HCT116 (cell line): Measurements from ENCODE around the gene C17orf114.

Source experiments
- ATAC-seq: fragments of 200-7000 bp; cut with Tn5 transposase; 2 replicates; pipeline ENCODE4 v1.9.1; 2020; ENCODE audit warnings: mild to moderate bottlenecking, moderate library complexity
- BruUV-seq: library from RNA; stranded (reverse); fragments of 400-500 nt; replicated peaks from 2 replicates; lab custom pipeline; 2021; lab: Mats Ljungman, UMichigan
- CTCF ChIA-PET: fragments of 300-600 bp; sonication (Branson Sonifier 250); formaldehyde crosslinking; loops from one replicate; lab custom pipeline; 2021; ENCODE audit warnings: antibody characterized with exemption; lab: Charles Lee
- POLR2A ChIA-PET: fragments of 300-600, 350-600 bp; sonication (Branson Sonifier 250); formaldehyde crosslinking; loops from one replicate; lab custom pipeline; 2021; ENCODE audit warnings: antibody characterized with exemption; lab: Charles Lee
- RAD21 ChIA-PET, 2 experiments: fragments of 300-600 bp; sonication (Branson Sonifier 250); formaldehyde crosslinking; loops; one replicate each; lab custom pipeline; 2023; ENCODE audit warnings: low total read pairs in 2 of 2; ENCODE audit not compliant: uncharacterized antibody in 2 of 2, unreplicated experiment in 2 of 2, low non-redundant PET in 1 of 2; lab: Charles Lee
- DNase-seq: peaks from one replicate; pipeline ENCODE4 v3.0.0-alpha.2; 2010; ENCODE audit warnings: low read depth, low spot score
- H2AFZ ChIP-seq: fragments of 200-600 bp; shearing (Covaris generic), sonication (generic); 2 replicates; pipeline ENCODE4 v1.6.1; 2017; ENCODE audit warnings: low read depth, mixed run types, mixed read lengths, antibody characterized with exemption, low read length; ENCODE audit not compliant: poor library complexity, severe bottlenecking
- H3K27ac ChIP-seq: 2 replicates; pipeline ENCODE4 v1.5.1; 2012; ENCODE audit warnings: low read depth, low read length
- H3K27me3 ChIP-seq: fragments of 200-600 bp; sonication (generic); 2 replicates; pipeline ENCODE4 v1.6.1; 2016; ENCODE audit warnings: mixed run types, low read length, mixed read lengths; ENCODE audit not compliant: insufficient read depth
- H3K36me3 ChIP-seq, 2 experiments: fragments of 200-500 bp in 1 of 2; fragments of 200-600 bp in 1 of 2; sonication (Bioruptor generic) in 1 of 2; sonication (generic) in 1 of 2; 2 replicates each; pipeline versions ENCODE4 v1.5.1 to v1.6.1; 2014 to 2016; ENCODE audit warnings: low read length in 2 of 2, inconsistent platforms in 1 of 2, mixed read lengths in 1 of 2, mixed run types in 1 of 2; ENCODE audit not compliant: insufficient read depth in 2 of 2, control insufficient read depth in 1 of 2
- H3K4me1 ChIP-seq, 2 experiments: fragments of 200-600 bp in 1 of 2; sonication (generic) in 1 of 2; 2 replicates each; pipeline versions ENCODE4 v1.5.1 to v1.6.1; 2012 to 2017; ENCODE audit warnings: low read length in 2 of 2, inconsistent platforms in 1 of 2, mild to moderate bottlenecking in 1 of 2, mixed read lengths in 1 of 2, mixed run types in 1 of 2, moderate library complexity in 1 of 2; ENCODE audit not compliant: insufficient read depth in 2 of 2, control insufficient read depth in 1 of 2
- H3K4me2 ChIP-seq: fragments of 200-600 bp; sonication (generic); 2 replicates; pipeline ENCODE4 v1.6.1; 2017; ENCODE audit warnings: mixed run types, low read length, mixed read lengths
- H3K4me3 ChIP-seq, 2 experiments: fragments of 200-600 bp in 1 of 2; sonication (generic) in 1 of 2; replicated peaks in 1 of 2; 2 replicates each; pipeline ENCODE4 v1.5.1; 2011 to 2016; ENCODE audit warnings: low read length in 2 of 2, control low read depth in 1 of 2, low read depth in 1 of 2, mild to moderate bottlenecking in 1 of 2, mixed read lengths in 1 of 2, mixed run types in 1 of 2
- H3K79me2 ChIP-seq: fragments of 200-600 bp; sonication (generic); 2 replicates; pipeline ENCODE4 v1.6.1; 2017; ENCODE audit warnings: mild to moderate bottlenecking, mixed run types, low read length, moderate library complexity, mixed read lengths; ENCODE audit not compliant: insufficient read depth
- H3K9ac ChIP-seq: fragments of 200-600 bp; sonication (generic); 2 replicates; pipeline ENCODE4 v1.6.1; 2016; ENCODE audit warnings: low read length, mixed read lengths
- H3K9me2 ChIP-seq: fragments of 200-600 bp; sonication (generic), shearing (Covaris generic); 2 replicates; pipeline ENCODE4 v1.6.1; 2017; ENCODE audit warnings: mixed run types, mild to moderate bottlenecking, moderate library complexity; ENCODE audit not compliant: insufficient read depth
- H3K9me3 ChIP-seq, 2 experiments: fragments of 200-500 bp in 1 of 2; fragments of 200-600 bp in 1 of 2; sonication (Bioruptor generic) in 1 of 2; sonication (generic) in 1 of 2; 2 replicates each; pipeline ENCODE4 v1.6.1; 2014 to 2017; ENCODE audit warnings: low read length in 2 of 2, mixed read lengths in 2 of 2, inconsistent platforms in 1 of 2, low read depth in 1 of 2, mild to moderate bottlenecking in 1 of 2, mixed run types in 1 of 2, moderate library complexity in 1 of 2; ENCODE audit not compliant: control insufficient read depth in 1 of 2, insufficient read depth in 1 of 2
- H4K20me1 ChIP-seq: fragments of 200-600 bp; sonication (generic), shearing (Covaris generic); 2 replicates; pipeline ENCODE4 v1.6.1; 2017; ENCODE audit warnings: mixed run types, mild to moderate bottlenecking, moderate library complexity; ENCODE audit not compliant: insufficient read depth
- EGR1 ChIP-seq: IDR thresholded peaks from 2 replicates; pipeline ENCODE4 v1.6.1; 2012; ENCODE audit warnings: low read depth
- EZH2phosphoT487 ChIP-seq: fragments of 200-600 bp; IDR thresholded peaks from 2 replicates; pipeline ENCODE4 v1.6.1; 2018; ENCODE audit warnings: antibody characterized with exemption, borderline replicate concordance
- POLR2AphosphoS5 ChIP-seq: IDR thresholded peaks from 2 replicates; pipeline ENCODE4 v1.6.1; 2011; ENCODE audit warnings: mild to moderate bottlenecking, low read depth, low read length, moderate library complexity
- YY1 ChIP-seq: IDR thresholded peaks from 2 replicates; pipeline ENCODE4 v1.6.1; 2011; ENCODE audit warnings: low read length, low read depth, moderate library complexity, mild to moderate bottlenecking; ENCODE audit not compliant: insufficient replicate concordance; ENCODE audit errors: extremely low read depth
- intact Hi-C: fragments of 100-400 bp; cut with micrococcal nuclease; formaldehyde crosslinking; loops from 2 replicates; pipeline ENCODE4 v1.10.0; 2022
- TF ChIP-seq, protein P1 (sequence below), 3 experiments: fragments of 200-600 bp in 1 of 3; sonication (generic) in 1 of 3; IDR thresholded peaks in 2 of 3; conservative IDR thresholded peaks in 1 of 3; 2 replicates each; pipeline ENCODE4 v1.5.1; 2012 to 2017; ENCODE audit warnings: low read depth in 2 of 3, low read length in 2 of 3, antibody characterized with exemption in 1 of 3, borderline replicate concordance in 1 of 3, control low read depth in 1 of 3, mild to moderate bottlenecking in 1 of 3, mixed read lengths in 1 of 3, mixed run types in 1 of 3, moderate library complexity in 1 of 3; ENCODE audit not compliant: insufficient read depth in 1 of 3
- TF ChIP-seq, protein P2 (sequence below): IDR thresholded peaks from 2 replicates; pipeline ENCODE4 v1.6.1; 2012
- TF ChIP-seq, protein P3 (sequence below): IDR thresholded peaks from 2 replicates; pipeline ENCODE4 v1.6.1; 2012; ENCODE audit warnings: low read depth

C17orf114 gene

DNA sequence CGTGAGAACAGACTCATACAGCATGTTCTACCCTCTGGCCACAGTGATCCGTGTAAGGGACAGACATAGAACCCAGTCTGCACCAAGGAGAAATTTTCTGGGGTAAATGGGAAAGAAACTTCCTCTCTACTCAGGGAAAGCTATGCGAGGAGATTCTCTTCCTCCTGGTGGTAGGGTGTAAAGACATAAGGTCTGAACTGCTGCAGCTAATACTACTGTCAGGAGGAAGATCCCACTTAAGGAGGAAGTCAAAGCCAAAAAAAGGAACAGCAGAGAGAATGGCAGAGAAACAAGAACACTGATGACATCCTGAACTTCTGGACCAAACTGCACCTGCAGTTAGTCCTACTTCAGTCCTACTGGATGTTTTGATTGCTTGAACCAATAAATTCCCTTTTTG lies 37.5 kb downstream of the C17orf114 start (continued):
- no peak for TF ChIP-seq POLR2AphosphoS5

DNA sequence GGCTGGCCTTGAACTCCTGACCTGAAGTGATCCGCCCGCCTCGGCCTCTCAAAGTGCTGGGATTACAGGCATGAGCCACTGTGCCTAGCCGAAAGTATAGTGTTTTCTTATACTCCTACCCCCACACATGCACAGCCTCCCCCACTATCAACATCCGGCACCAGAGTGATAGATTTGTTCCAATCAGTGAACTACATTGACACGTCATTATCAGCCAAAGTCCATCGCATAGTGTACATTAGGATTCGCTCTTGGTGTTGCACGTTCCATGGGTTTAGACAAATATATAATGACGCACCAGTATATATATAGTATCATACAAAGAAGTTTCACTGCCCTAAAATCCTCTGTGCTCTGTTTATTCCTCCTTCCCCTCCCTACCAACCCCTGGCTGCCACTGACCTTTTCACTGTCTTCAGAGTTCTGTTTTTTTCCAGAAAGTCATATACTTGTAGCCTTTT lies 42.3 kb downstream of the C17orf114 start:
- Histone ChIP-seq H3K27ac (no peak overlapping the region), H3K9ac (no peak overlapping the region), H3K4me1 (no peaks in the 10 kb centered on the region), H3K4me2 (no peak overlapping the region), H3K4me3 (no peak overlapping the region), H3K9me2 (no peaks in the 10 kb centered on the region), H4K20me1 (no peaks in the 10 kb centered on the region), H2AFZ (no peak overlapping the region), H3K27me3 (no peaks in the 10 kb centered on the region), H3K9me3 (no peaks in the 10 kb centered on the region), H3K79me2 (no peaks in the 10 kb centered on the region), H3K36me3 (no peaks in the 10 kb centered on the region)
- POLR2A ChIA-PET, result no interaction called here
- TF ChIP-seq, protein P1, sequence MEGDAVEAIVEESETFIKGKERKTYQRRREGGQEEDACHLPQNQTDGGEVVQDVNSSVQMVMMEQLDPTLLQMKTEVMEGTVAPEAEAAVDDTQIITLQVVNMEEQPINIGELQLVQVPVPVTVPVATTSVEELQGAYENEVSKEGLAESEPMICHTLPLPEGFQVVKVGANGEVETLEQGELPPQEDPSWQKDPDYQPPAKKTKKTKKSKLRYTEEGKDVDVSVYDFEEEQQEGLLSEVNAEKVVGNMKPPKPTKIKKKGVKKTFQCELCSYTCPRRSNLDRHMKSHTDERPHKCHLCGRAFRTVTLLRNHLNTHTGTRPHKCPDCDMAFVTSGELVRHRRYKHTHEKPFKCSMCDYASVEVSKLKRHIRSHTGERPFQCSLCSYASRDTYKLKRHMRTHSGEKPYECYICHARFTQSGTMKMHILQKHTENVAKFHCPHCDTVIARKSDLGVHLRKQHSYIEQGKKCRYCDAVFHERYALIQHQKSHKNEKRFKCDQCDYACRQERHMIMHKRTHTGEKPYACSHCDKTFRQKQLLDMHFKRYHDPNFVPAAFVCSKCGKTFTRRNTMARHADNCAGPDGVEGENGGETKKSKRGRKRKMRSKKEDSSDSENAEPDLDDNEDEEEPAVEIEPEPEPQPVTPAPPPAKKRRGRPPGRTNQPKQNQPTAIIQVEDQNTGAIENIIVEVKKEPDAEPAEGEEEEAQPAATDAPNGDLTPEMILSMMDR (IDR thresholded peaks at IDR 0.05 in 2 of 3, conservative IDR thresholded peaks at IDR 0.05 in 1 of 3; ENCODE audit: borderline replicate concordance in 1 of 3, insufficient read depth in 1 of 3, low read depth in 2 of 3, low read length in 2 of 3), result no peak
- TF ChIP-seq EZH2phosphoT487, result no peak
- TF ChIP-seq, protein P2, sequence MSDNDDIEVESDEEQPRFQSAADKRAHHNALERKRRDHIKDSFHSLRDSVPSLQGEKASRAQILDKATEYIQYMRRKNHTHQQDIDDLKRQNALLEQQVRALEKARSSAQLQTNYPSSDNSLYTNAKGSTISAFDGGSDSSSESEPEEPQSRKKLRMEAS, result no peak
- TF ChIP-seq, protein P3, sequence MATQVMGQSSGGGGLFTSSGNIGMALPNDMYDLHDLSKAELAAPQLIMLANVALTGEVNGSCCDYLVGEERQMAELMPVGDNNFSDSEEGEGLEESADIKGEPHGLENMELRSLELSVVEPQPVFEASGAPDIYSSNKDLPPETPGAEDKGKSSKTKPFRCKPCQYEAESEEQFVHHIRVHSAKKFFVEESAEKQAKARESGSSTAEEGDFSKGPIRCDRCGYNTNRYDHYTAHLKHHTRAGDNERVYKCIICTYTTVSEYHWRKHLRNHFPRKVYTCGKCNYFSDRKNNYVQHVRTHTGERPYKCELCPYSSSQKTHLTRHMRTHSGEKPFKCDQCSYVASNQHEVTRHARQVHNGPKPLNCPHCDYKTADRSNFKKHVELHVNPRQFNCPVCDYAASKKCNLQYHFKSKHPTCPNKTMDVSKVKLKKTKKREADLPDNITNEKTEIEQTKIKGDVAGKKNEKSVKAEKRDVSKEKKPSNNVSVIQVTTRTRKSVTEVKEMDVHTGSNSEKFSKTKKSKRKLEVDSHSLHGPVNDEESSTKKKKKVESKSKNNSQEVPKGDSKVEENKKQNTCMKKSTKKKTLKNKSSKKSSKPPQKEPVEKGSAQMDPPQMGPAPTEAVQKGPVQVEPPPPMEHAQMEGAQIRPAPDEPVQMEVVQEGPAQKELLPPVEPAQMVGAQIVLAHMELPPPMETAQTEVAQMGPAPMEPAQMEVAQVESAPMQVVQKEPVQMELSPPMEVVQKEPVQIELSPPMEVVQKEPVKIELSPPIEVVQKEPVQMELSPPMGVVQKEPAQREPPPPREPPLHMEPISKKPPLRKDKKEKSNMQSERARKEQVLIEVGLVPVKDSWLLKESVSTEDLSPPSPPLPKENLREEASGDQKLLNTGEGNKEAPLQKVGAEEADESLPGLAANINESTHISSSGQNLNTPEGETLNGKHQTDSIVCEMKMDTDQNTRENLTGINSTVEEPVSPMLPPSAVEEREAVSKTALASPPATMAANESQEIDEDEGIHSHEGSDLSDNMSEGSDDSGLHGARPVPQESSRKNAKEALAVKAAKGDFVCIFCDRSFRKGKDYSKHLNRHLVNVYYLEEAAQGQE, result no peak
- TF ChIP-seq EGR1, result no peak
- TF ChIP-seq YY1, result no peak
- DNase-seq (no peak), ATAC-seq (no peak)
- RAD21 ChIA-PET, result no interaction called here
- CTCF ChIA-PET, result no interaction called here
- intact Hi-C loops, result no loop called here
- BruUV-seq, result no TSS peak
